NT2/D1 (cell line): ENCODE measurements around the gene IFT80.

Experiments
- DNase-seq: peaks from one replicate; pipeline ENCODE4 v3.0.0-alpha.2; 2011; ENCODE audit warnings: low read depth, low spot score
- H3K27me3 ChIP-seq: 2 replicates; pipeline ENCODE4 v1.6.0; 2011; ENCODE audit warnings: mild to moderate bottlenecking; ENCODE audit not compliant: insufficient read length, insufficient read depth
- H3K36me3 ChIP-seq: 2 replicates; pipeline ENCODE4 v1.6.1; 2011; ENCODE audit warnings: mild to moderate bottlenecking, low read length, mixed read lengths; ENCODE audit not compliant: insufficient read depth, insufficient read length
- H3K4me1 ChIP-seq: 2 replicates; pipeline ENCODE4 v1.5.1; 2011; ENCODE audit not compliant: insufficient read depth, insufficient read length
- H3K4me3 ChIP-seq: 2 replicates; pipeline ENCODE4 v1.5.1; 2011; ENCODE audit warnings: low read depth; ENCODE audit not compliant: insufficient read length
- H3K9ac ChIP-seq: 2 replicates; pipeline ENCODE4 v1.6.0; 2011; ENCODE audit warnings: low read depth; ENCODE audit not compliant: insufficient read length
- H3K9me3 ChIP-seq: 2 replicates; pipeline ENCODE4 v1.5.1; 2011; ENCODE audit warnings: mild to moderate bottlenecking, low read length; ENCODE audit not compliant: insufficient read depth
- SUZ12 ChIP-seq: IDR thresholded peaks from 2 replicates; pipeline ENCODE4 v1.6.1; 2011; ENCODE audit not compliant: insufficient read length, insufficient read depth; ENCODE audit errors: extremely low read depth
- YY1 ChIP-seq: IDR thresholded peaks from 2 replicates; pipeline ENCODE4 v1.6.1; 2011; ENCODE audit not compliant: insufficient read length, insufficient read depth
- ZNF274 ChIP-seq: IDR thresholded peaks from 2 replicates; pipeline ENCODE4 v1.6.1; 2011; ENCODE audit warnings: mild to moderate bottlenecking, low read depth, low read length

The IFT80 gene

DNA sequence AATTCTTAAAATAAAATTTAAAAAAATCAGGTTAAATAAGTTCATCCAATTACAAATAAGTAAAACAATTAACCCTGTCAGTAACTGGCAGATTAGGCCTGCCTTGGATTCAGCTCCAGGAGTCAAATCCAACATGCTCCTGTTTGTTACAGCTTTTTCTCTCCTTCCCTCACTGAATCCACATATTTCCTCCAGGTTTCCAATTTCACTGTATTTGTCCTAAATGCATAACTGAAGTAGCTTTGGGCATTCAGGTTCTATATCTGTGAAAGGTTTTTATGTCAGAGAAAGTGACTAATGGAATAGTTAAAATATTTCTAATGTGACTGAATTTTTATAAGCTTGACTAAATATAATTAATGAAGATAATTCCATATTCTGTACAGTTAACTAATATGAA is 79.7 kb downstream of the IFT80 start:
- Histone ChIP-seq H3K9ac (no peak overlapping the region), H3K27me3 (no peaks in the 10 kb centered on the region), H3K4me1 (no peaks in the 10 kb centered on the region), H3K4me3 (no peak overlapping the region), H3K36me3 (peaks cover 3% of the 10 kb centered on the region), H3K9me3 (no peaks in the 10 kb centered on the region)
- DNase-seq = no peak
- TF ChIP-seq YY1 (no peak), ZNF274 (no peak), SUZ12 (no peak)

DNA sequence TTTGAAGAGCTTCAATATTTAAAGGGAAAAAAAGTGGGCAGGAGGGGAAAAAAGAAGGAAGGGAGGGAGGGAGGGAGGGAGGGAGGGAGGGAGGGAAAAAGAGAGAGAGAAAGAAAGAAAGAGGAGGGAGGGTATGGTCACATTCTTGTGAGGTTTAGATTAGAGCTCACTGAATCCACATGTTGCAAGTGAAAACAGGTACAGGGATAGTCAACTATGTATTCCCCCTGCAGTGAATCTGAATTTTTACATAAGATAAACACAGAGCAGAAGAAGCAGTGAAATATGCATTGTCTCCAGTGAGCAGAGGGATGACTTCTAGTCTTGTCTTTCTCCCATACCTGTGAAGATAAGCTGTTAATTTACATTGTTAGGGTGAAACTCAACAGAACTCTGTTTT is 84.0 kb downstream of the IFT80 start:
- H3K9me3 ChIP-seq = no peaks in the 10 kb centered on the region
- TF ChIP-seq YY1 (no peak), SUZ12 (no peak), ZNF274 (no peak)
- H3K27me3 ChIP-seq = no peaks in the 10 kb centered on the region
- H3K9ac ChIP-seq = no peak overlapping the region
- no peak for DNase-seq
- no peak overlapping the region for H3K4me3 ChIP-seq
- H3K36me3 ChIP-seq = peaks cover 3% of the 10 kb centered on the region
- no peaks in the 10 kb centered on the region for H3K4me1 ChIP-seq

DNA sequence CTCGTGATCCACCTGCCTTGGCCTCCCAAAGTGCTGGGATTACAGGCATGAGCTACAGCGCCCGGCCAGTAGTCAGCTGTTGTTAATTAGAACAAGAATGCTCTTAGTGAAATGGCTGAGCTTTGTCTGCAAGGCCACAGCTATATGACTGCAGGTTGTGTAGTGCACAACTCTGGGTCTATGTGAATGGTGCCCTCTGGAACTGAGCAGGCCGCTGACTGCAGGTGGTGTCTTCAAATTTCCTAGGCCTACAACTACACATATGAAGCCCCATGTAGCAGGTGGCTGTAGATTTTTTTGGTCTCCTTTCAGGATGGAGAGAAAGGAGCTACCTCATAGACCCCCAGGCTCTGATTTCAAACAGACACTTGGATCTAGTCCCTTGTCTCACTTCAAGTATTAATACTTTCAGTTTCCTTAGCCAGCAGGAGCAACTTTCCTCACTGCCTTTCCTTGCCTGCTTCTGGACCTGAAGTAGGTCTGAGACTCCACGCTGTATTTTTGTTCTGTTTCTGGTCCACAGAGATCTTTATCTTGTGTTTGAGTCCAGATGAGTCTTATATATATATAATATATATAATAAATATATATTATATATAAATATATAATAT is 86.9 kb downstream of the IFT80 start:
- no peak for DNase-seq
- Histone ChIP-seq H3K36me3 (peaks cover 6% of the 10 kb centered on the region), H3K4me1 (no peaks in the 10 kb centered on the region), H3K9ac (no peak overlapping the region), H3K9me3 (no peaks in the 10 kb centered on the region), H3K27me3 (no peaks in the 10 kb centered on the region), H3K4me3 (no peak overlapping the region)
- TF ChIP-seq ZNF274 (no peak), YY1 (no peak), SUZ12 (no peak)

GRCh38 chr3:160302806-160303205 is 96.2 kb downstream of the IFT80 start:
- Histone ChIP-seq H3K36me3 (peaks cover 28% of the 10 kb centered on the region), H3K27me3 (no peaks in the 10 kb centered on the region), H3K9me3 (no peaks in the 10 kb centered on the region), H3K9ac (no peak overlapping the region), H3K4me3 (no peak overlapping the region), H3K4me1 (no peaks in the 10 kb centered on the region)
- TF ChIP-seq YY1 = no peak
- TF ChIP-seq SUZ12 = no peak
- no peak for TF ChIP-seq ZNF274
- DNase-seq = no peak

GRCh38 chr3:160296591-160296990 is 102.4 kb downstream of the IFT80 start:
- TF ChIP-seq SUZ12 = no peak
- no peak for TF ChIP-seq ZNF274
- no peak for TF ChIP-seq YY1
- DNase-seq = no peak
- Histone ChIP-seq H3K4me3 (no peak overlapping the region), H3K36me3 (peaks cover 4% of the 10 kb centered on the region), H3K27me3 (no peaks in the 10 kb centered on the region), H3K9ac (no peak overlapping the region), H3K4me1 (no peaks in the 10 kb centered on the region), H3K9me3 (no peaks in the 10 kb centered on the region)

GRCh38 chr3:160291909-160292299 is 107.1 kb downstream of the IFT80 start:
- no peaks in the 10 kb centered on the region for H3K4me1 ChIP-seq
- no peak overlapping the region for H3K9ac ChIP-seq
- no peak overlapping the region for H3K4me3 ChIP-seq
- no peaks in the 10 kb centered on the region for H3K27me3 ChIP-seq
- DNase-seq = no peak
- TF ChIP-seq YY1 = no peak
- no peak for TF ChIP-seq ZNF274
- no peak for TF ChIP-seq SUZ12
- no peaks in the 10 kb centered on the region for H3K36me3 ChIP-seq
- no peaks in the 10 kb centered on the region for H3K9me3 ChIP-seq

- DNase-seq = no peak
- Histone ChIP-seq H3K9me3 (no peaks in the 10 kb centered on the region), H3K4me3 (no peak overlapping the region), H3K4me1 (no peaks in the 10 kb centered on the region), H3K36me3 (no peaks in the 10 kb centered on the region), H3K9ac (no peak overlapping the region), H3K27me3 (no peaks in the 10 kb centered on the region)
- TF ChIP-seq ZNF274 = no peak
- TF ChIP-seq SUZ12 = no peak
- TF ChIP-seq YY1 = no peak
These were observed 107.6 kb downstream of the IFT80 start for GRCh38 chr3:160291290-160291908.
